GM12873 (cell line): ENCODE data around the gene TFE3.

Experiments used
- CTCF ChIP-seq: IDR thresholded peaks from 2 replicates; pipeline ENCODE4 v1.5.1; 2012; ENCODE audit warnings: low read depth, mild to moderate bottlenecking, moderate library complexity, low read length, control low read depth; ENCODE audit not compliant: insufficient read depth; ENCODE audit errors: missing control alignments

TFE3 gene

DNA sequence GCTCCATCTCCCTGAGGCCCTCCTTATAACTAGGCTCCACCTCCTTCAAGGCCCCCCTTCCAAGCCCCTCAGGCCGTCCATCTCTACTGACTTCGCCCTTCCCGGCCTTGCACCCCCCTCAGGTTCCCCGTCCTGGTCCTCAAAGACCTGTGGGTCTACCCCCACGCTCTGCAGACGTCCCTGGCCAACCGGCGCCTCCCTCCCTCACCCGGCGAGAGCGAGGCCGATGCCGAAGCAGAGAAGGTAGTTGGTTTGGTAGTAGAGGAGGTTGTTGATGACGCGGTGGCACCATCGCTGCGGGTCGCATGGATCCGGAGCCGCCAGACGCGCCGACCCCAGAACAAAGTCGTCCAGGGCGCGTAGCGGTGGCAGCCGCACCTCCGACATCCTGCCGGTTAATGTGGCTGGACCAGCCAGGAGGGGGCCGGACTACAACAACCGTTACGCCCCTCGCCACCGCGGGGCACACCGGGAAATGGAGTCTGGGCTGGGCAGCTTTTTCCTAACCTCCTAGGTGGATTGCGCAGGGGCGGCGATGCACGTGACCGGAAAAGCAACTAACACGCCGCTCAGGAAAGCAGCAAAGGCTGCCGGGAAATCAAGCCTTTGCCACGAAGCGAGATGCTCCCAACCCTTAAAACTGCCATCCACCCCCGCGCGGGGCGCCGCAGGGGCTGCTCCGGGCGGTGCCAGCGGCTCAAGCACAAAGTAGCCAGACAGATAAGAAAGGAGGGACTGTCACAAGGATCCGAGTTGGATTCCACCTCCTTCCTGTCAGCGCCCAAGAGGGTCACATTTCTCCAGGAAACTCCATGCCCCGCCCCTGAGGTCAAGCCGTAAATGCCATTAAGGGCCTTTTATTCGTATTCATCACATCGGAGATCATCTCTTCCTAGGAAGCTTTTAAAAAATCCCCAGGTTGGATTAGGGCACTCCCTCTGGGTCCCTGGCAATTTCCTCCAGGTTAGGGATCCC lies 30.7 kb upstream of the TFE3 start, which contains the start of gene PRAF2:
Gene PRAF2, minus strand, starts transcription at position 402 of the 975 bp plus-strand sequence. Its CDS starts 15 bp downstream, at position 387.
- no peak for TF ChIP-seq CTCF

DNA sequence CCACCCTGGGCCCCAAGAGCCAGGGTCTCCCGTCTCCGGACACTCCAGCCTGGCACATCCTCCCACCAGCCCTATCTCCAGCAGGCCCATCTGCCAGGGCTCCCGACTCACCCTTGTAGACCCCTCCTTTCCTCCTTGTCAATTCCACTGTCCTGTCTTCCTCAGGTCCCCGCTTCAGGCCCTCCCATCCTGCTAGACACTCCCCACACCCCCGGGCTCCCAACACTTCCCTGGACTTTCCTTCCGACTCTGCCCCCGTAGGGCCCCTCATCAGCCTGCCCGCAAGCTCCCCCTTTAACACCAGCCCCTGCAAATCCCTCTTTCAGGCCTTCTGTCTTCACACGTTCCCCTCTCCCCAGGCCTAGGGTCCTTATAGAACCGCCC lies 29.5 kb upstream of the TFE3 start:
- TF ChIP-seq CTCF, result no peak

GRCh38 chrX:49071877-49072711 lies 28.9 kb upstream of the TFE3 start:
- TF ChIP-seq CTCF, result no peak

- no peak for TF ChIP-seq CTCF
Observed at GRCh38 chrX:49070988-49071387, 27.8 kb upstream of the TFE3 start.

DNA sequence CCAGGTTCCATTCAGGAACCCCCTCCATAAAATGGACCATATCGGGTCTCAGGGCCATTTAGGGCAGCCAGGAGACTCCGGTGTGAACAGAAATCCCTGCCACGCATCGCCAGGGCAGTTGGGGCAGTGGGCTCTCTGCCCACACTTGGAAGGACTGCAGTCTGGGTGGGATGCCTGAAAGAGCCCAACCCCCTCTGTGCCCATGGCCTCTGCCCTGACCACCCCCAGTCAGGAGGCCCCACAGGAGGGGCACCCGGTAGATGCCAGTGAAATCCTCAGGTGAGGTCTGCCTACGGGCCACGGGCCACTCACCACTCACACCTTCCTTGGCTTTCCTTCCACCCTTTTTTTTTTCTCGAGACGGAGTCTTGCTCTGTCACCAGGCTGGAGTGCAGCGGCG lies 25.9 kb upstream of the TFE3 start:
- TF ChIP-seq CTCF, result no peak

DNA sequence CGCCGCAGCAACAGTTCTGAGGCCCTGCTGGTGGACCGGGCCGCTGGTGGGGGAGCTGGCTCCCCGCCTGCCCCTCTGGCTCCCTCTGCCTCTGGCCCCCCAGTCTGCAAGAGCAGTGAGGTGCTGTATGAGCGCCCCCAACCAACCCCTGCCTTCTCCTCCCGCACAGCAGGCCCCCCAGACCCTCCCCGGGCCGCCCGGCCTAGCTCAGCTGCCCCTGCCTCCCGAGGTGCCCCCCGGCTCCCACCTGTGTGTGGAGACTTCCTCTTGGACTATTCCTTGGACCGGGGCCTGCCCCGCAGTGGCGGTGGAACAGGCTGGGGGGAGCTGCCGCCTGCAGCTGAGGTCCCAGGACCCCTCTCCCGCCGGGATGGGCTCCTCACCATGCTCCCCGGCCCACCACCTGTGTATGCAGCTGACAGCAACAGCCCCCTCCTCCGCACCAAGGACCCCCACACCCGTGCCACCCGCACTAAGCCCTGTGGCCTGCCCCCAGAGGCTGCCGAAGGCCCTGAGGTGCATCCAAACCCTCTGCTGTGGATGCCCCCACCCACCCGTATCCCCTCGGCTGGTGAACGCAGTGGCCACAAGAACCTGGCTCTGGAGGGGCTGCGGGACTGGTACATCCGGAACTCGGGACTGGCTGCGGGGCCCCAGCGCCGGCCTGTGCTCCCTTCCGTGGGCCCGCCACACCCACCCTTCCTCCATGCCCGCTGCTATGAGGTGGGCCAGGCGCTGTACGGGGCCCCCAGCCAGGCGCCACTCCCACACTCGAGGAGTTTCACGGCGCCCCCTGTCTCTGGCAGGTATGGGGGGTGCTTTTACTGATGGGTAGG lies 24.3 kb upstream of the TFE3 start:
- no peak for TF ChIP-seq CTCF
